Stomach (tissue), 9 donors: ENCODE measurements around the gene PARP1. TPM values are rescaled to one million over a fixed set of nuclear protein-coding genes. Genes with fewer than 3 reads are reported as not detected.

ENCODE experiments used
- DNase-seq, 2 donors: peaks; one replicate each; pipeline versions ENCODE4 v3.0.0 to v3.0.0-alpha.2; 2013 to 2019
- H3K27ac ChIP-seq, 5 donors: fragments of 200-600 bp in 4 of 5; sonication (generic) in 4 of 5; one replicate each; pipeline ENCODE4 v1.5.1; 2013 to 2019; ENCODE audit warnings: mild to moderate bottlenecking in 1 of 5, moderate library complexity in 1 of 5
- H3K27me3 ChIP-seq, 3 donors: fragments of 200-600 bp; sonication (generic); one replicate each; pipeline ENCODE4 v1.5.1; 2017 to 2019; ENCODE audit warnings: mixed run types in 1 of 3
- H3K36me3 ChIP-seq, 4 donors: fragments of 200-600 bp; sonication (generic); 1 replicate in 3 of 4; 2 replicates in 1 of 4; pipeline ENCODE4 v1.5.1; 2016 to 2019
- H3K4me1 ChIP-seq, 4 donors: fragments of 200-600 bp; sonication (generic); one replicate each; pipeline ENCODE4 v1.5.1; 2016 to 2019
- H3K4me3 ChIP-seq, 4 donors: fragments of 200-600 bp; sonication (generic) in 3 of 4; one replicate each; pipeline ENCODE4 v1.5.1; 2016 to 2019; ENCODE audit warnings: mild to moderate bottlenecking in 1 of 4
- H3K9me3 ChIP-seq, 4 donors: fragments of 200-600 bp; sonication (generic); one replicate each; pipeline ENCODE4 v1.5.1; 2016 to 2019
- EP300 ChIP-seq: sonication (generic); formaldehyde crosslinking; IDR thresholded peaks from one replicate; pipeline ENCODE4 v1.6.1; 2017; ENCODE audit warnings: antibody characterized with exemption
- POLR2A ChIP-seq, 4 donors: fragments of 450-650 bp; IDR thresholded peaks; one replicate each; pipeline ENCODE4 v1.6.1; 2016; ENCODE audit warnings: antibody characterized with exemption in 4 of 4, control low read depth in 2 of 4, mild to moderate bottlenecking in 1 of 4, moderate library complexity in 1 of 4
- POLR2AphosphoS5 ChIP-seq, 3 donors: sonication (generic); formaldehyde crosslinking; IDR thresholded peaks; one replicate each; pipeline ENCODE4 v1.6.1; 2016; ENCODE audit warnings: antibody characterized with exemption in 3 of 3
- WGBS, 5 donors: extraction: QIAGEN DNeasy Blood & Tissue Kit in 3 of 5; methylation state at CpG; one replicate each; pipeline versions ENCODE4 v1.1.5 to v1.1.7; 2013 to 2018; 5-methylcytosine and 5-hydroxymethylcytosine counted together
- intact Hi-C: fragments of 100-400 bp; cut with DNase I; formaldehyde crosslinking; loops from one replicate; pipeline ENCODE4 v1.15.1; 2023; ENCODE audit warnings: low total_unique reads
- polyA plus RNA-seq, 3 donors: library from polyadenylated mRNA; stranded (reverse); fragments of 200-250 nt; gene quantifications; one replicate each; pipeline ENCODE4 v1.2.3, GENCODE V29; 2013
- total RNA-seq, 5 donors: library from RNA; depleted of rRNA; stranded (reverse); fragments of >200 nt; gene quantifications; one replicate each; pipeline versions ENCODE4 v1.1.0 to v1.2.3, GENCODE V29; 2014 to 2016
- TF ChIP-seq, protein P1 (sequence below), 7 experiments: fragments of 450-650 bp in 4 of 7; fragments of 200-600 bp in 3 of 7; sonication (generic) in 3 of 7; IDR thresholded peaks; one replicate each; pipeline ENCODE4 v1.5.1; 2016 to 2019; ENCODE audit warnings: antibody characterized with exemption in 7 of 7, control low read depth in 2 of 7, mild to moderate bottlenecking in 1 of 7
- donor health status: healthy with polysubstance abuse.
- donor health status: Bipolar disorder and iron deficiency.
- donor health status: healthy.

PARP1 gene
- total and polyA plus RNA-seq, 8 donors = 17.4 to 103 (median 29.1) TPM

DNA sequence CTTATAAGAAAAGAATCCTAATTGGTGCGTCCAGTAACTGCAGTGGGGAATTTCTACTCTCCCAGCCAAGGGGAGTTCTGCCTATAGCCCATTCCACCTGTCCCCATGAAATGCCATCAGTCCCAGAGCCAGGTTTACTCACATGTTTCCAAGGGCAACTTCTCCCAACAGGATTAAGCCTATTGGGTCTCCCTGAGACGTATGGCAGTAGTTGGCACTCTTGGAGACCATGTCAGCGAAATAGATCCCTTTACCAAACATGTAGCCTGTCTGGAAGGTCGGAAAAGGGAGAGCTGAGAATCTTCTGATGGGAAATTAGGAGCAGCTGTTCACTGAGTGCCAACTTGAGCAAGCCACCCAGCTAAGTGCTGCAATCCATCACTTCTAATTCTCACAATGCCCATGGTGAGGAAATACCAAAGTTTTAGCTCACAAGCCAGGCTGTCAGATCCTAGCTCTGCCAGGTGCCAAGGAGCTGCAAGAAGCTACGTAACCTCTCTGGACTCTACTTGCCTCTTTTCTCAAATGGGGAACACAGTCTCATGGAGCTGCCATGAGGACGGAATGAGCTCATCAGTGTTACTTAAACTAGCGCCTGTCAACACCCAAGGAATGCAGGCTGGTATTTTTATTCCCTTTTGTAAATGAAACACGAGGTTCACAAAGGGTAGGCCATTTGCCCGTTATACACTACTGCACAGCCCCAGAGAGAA, 43.9 kb downstream of the PARP1 start:
- TF ChIP-seq POLR2AphosphoS5 (IDR thresholded peaks at IDR 0.05) (peak in 1 of 3 donors; percentile 22), POLR2A (IDR thresholded peaks at IDR 0.05) (no peak), EP300 (no peak)
- TF ChIP-seq, protein P1, sequence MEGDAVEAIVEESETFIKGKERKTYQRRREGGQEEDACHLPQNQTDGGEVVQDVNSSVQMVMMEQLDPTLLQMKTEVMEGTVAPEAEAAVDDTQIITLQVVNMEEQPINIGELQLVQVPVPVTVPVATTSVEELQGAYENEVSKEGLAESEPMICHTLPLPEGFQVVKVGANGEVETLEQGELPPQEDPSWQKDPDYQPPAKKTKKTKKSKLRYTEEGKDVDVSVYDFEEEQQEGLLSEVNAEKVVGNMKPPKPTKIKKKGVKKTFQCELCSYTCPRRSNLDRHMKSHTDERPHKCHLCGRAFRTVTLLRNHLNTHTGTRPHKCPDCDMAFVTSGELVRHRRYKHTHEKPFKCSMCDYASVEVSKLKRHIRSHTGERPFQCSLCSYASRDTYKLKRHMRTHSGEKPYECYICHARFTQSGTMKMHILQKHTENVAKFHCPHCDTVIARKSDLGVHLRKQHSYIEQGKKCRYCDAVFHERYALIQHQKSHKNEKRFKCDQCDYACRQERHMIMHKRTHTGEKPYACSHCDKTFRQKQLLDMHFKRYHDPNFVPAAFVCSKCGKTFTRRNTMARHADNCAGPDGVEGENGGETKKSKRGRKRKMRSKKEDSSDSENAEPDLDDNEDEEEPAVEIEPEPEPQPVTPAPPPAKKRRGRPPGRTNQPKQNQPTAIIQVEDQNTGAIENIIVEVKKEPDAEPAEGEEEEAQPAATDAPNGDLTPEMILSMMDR (IDR thresholded peaks at IDR 0.05) = no peak
- no peaks in the 10 kb centered on the region for H3K4me1 ChIP-seq
- no peaks in the 10 kb centered on the region for H3K27me3 ChIP-seq
- H3K4me3 ChIP-seq = no peak overlapping the region
- DNase-seq = no peak
- no peaks in the 10 kb centered on the region for H3K9me3 ChIP-seq
- H3K27ac ChIP-seq = peak overlapping the region in 2 of 5 donors; percentile 22 to 57
- WGBS, 5 donors = 76 to 91% (median 81%) methylated on average over 9 of the region's 9 CpGs
- peaks cover 78 to 100% (median 100%) of the 10 kb centered on the region in 4 donors for H3K36me3 ChIP-seq
- intact Hi-C loops = no loop called here

DNA sequence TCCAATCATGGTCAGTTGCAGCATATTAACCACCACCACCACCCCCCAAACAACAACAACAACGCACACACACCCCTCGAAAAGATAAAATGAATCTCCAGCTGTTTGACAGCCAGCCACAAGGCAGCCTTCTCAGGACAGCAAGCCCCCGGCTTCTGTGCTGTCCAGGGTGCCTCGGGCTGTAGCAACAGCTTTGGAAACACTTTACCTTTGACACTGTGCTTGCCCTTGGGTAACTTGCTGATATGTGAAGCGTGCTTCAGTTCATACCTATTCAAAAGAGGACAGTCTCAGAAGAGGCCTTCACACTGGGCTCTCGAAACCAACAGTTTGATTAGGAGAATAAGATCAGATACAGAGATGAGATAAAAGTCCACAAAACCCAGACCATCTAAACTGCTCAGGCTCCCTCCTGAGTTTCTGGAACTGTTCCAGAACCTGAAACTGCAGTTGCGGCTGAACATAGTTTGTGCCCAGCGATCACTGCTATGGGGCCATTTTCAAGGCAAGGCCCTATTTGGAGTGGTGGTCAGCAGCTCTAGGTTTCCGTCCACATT, 44.9 kb downstream of the PARP1 start:
- H3K4me3 ChIP-seq = no peak overlapping the region
- no peak for DNase-seq
- no peaks in the 10 kb centered on the region for H3K9me3 ChIP-seq
- no peaks in the 10 kb centered on the region for H3K4me1 ChIP-seq
- intact Hi-C loops = no loop called here
- WGBS, 5 donors = 80 to 96% (median 93%) methylated on average over 9 of the region's 9 CpGs
- H3K27me3 ChIP-seq = no peaks in the 10 kb centered on the region
- no peak for TF ChIP-seq POLR2AphosphoS5 (IDR thresholded peaks at IDR 0.05)
- TF ChIP-seq, protein P1 (IDR thresholded peaks at IDR 0.05) = no peak
- no peak for TF ChIP-seq EP300
- TF ChIP-seq POLR2A (IDR thresholded peaks at IDR 0.05) = no peak
- peak overlapping the region in 1 of 5 donors; percentile 43 for H3K27ac ChIP-seq
- peaks cover 69 to 100% (median 100%) of the 10 kb centered on the region in 4 donors for H3K36me3 ChIP-seq

DNA sequence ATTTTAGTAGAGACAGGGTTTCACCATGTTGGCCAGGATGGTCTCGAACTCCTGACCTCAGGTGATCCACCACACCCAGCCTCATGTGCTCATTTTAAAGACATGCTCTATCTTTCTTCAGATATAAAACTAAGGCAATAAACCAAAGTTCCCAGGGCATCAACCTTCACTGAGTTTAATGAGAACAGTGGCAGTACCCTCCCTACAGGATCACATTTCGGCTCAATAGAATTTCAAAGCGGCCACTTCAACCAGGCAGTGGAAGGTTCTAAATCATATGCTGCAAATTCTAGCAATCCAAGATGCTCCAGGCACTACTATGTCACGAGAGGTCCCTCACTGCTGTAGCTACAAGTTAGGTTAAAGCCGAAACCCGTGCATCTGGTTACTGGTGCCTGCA, 45.5 kb downstream of the PARP1 start:
- intact Hi-C loops = no loop called here
- DNase-seq = no peak
- no peaks in the 10 kb centered on the region for H3K9me3 ChIP-seq
- TF ChIP-seq POLR2A (IDR thresholded peaks at IDR 0.05) (no peak), POLR2AphosphoS5 (IDR thresholded peaks at IDR 0.05) (no peak), EP300 (no peak)
- TF ChIP-seq, protein P1 (IDR thresholded peaks at IDR 0.05) = no peak
- H3K4me3 ChIP-seq = no peak overlapping the region
- WGBS, 5 donors = 82 to 91% (median 82%) methylated on average over 6 of the region's 6 CpGs
- no peaks in the 10 kb centered on the region for H3K4me1 ChIP-seq
- no peaks in the 10 kb centered on the region for H3K27me3 ChIP-seq
- peaks cover 62 to 100% (median 99%) of the 10 kb centered on the region in 4 donors for H3K36me3 ChIP-seq
- H3K27ac ChIP-seq = no peak overlapping the region

DNA sequence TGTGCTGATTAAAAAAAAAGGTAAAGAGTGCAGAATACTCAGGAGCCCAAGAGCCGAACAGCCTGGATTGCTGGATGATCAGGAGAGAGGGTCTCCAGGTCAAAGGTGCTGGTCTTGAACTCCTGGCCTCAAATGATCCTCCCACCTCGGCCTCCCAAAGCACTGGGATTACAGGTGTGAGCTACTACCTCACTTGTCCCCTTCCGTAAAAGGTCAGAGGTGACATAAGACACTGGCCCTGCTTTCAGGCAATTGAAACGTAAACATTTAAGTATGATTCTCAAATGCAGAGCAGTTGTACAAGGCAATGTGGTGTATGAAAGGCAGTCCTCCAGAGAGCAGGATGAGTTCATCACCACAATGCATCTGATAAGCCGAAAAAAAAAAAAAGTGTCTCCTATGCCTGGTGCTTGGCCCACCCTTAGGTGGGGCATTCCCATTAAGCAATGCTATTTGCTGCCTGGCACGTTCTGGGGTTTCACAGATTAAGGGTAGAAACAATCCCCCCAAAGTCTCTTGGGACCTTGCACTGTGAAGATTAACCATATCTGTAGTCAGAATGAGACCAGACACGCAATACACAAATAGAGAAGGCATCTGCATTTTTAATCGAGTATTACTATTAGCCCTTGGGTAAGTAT, 47.7 kb downstream of the PARP1 start:
- Histone ChIP-seq H3K9me3 (no peaks in the 10 kb centered on the region), H3K27me3 (no peaks in the 10 kb centered on the region), H3K27ac (no peak overlapping the region), H3K4me3 (no peak overlapping the region), H3K4me1 (peaks cover 0 to 15% (median 0%) of the 10 kb centered on the region in 4 donors), H3K36me3 (peaks cover 45 to 93% (median 91%) of the 10 kb centered on the region in 4 donors)
- WGBS, 5 donors = 88 to 91% (median 91%) methylated on average over 8 of the region's 8 CpGs
- DNase-seq = no peak
- intact Hi-C loops = no loop called here
- no peak for TF ChIP-seq POLR2A (IDR thresholded peaks at IDR 0.05)
- TF ChIP-seq, protein P1 (IDR thresholded peaks at IDR 0.05) = no peak
- no peak for TF ChIP-seq EP300
- TF ChIP-seq POLR2AphosphoS5 (IDR thresholded peaks at IDR 0.05) = no peak
